Keratinocyte (primary cell): ENCODE results near the gene OR6N2. TPM values are rescaled to one million over a fixed set of nuclear protein-coding genes. Genes with fewer than 3 reads are reported as not detected.

Experiments used
- DNase-seq: peaks from one replicate; pipeline ENCODE4 v3.0.0-alpha.2; 2011; ENCODE audit warnings: low read depth, missing footprints, low spot score
- FAIRE-seq: peaks from 2 replicates; lab custom pipeline; 2011; peaks lifted over from hg19 to GRCh38; lab: Jason Lieb, UNC
- H2AFZ ChIP-seq: 2 replicates; pipeline ENCODE4 v1.6.0; 2012; ENCODE audit warnings: low read length, control low read depth, inconsistent platforms; ENCODE audit not compliant: control insufficient read depth
- H3K27ac ChIP-seq: 2 replicates; pipeline ENCODE4 v1.5.1; 2011; ENCODE audit warnings: low read length; ENCODE audit not compliant: control insufficient read depth, insufficient read depth
- H3K27me3 ChIP-seq: 3 replicates; pipeline ENCODE4 v1.6.0; 2011; ENCODE audit warnings: low read length; ENCODE audit not compliant: control insufficient read depth, insufficient read depth; ENCODE audit errors: extremely low read depth
- H3K36me3 ChIP-seq, 2 experiments: 2 replicates in 1 of 2; 3 replicates in 1 of 2; pipeline ENCODE4 v1.5.1; 2011; ENCODE audit warnings: low read length in 2 of 2, mild to moderate bottlenecking in 1 of 2; ENCODE audit not compliant: control insufficient read depth in 2 of 2, insufficient read depth in 2 of 2; ENCODE audit errors: extremely low read depth in 1 of 2
- H3K4me1 ChIP-seq: 3 replicates; pipeline ENCODE4 v1.5.1; 2011; ENCODE audit warnings: low read length; ENCODE audit not compliant: control insufficient read depth, insufficient read depth; ENCODE audit errors: extremely low read depth
- H3K4me2 ChIP-seq: 3 replicates; pipeline ENCODE4 v1.6.0; 2011; ENCODE audit warnings: low read depth, low read length; ENCODE audit not compliant: control insufficient read depth, insufficient read depth; ENCODE audit errors: extremely low read depth
- H3K4me3 ChIP-seq, 3 experiments: fragments of 200-600 bp in 1 of 3; sonication (generic) in 1 of 3; 2 replicates in 2 of 3; 3 replicates in 1 of 3; pipeline ENCODE4 v1.5.1; 2011 to 2016; ENCODE audit warnings: low read length in 3 of 3, mild to moderate bottlenecking in 3 of 3, control low read depth in 2 of 3, inconsistent platforms in 1 of 3, low read depth in 1 of 3, mixed read lengths in 1 of 3, mixed run types in 1 of 3, moderate library complexity in 1 of 3; ENCODE audit not compliant: control insufficient read depth in 2 of 3, insufficient read depth in 2 of 3; ENCODE audit errors: extremely low read depth in 1 of 3
- H3K79me2 ChIP-seq: 2 replicates; pipeline ENCODE4 v1.6.0; 2012; ENCODE audit warnings: low read length; ENCODE audit not compliant: control insufficient read depth, insufficient read depth
- H3K9ac ChIP-seq: 3 replicates; pipeline ENCODE4 v1.6.0; 2011; ENCODE audit warnings: low read length; ENCODE audit not compliant: control insufficient read depth, insufficient read depth; ENCODE audit errors: extremely low read depth
- H3K9me1 ChIP-seq: 3 replicates; pipeline ENCODE4 v1.6.0; 2011; ENCODE audit warnings: low read length; ENCODE audit not compliant: control insufficient read depth, insufficient read depth; ENCODE audit errors: extremely low read depth
- H3K9me3 ChIP-seq: 2 replicates; pipeline ENCODE4 v1.5.1; 2012; ENCODE audit warnings: low read depth, low read length; ENCODE audit not compliant: control insufficient read depth
- H4K20me1 ChIP-seq: 3 replicates; pipeline ENCODE4 v1.6.0; 2011; ENCODE audit warnings: low read length; ENCODE audit not compliant: control insufficient read depth, insufficient read depth; ENCODE audit errors: extremely low read depth
- CTCF ChIP-seq, 3 experiments: IDR thresholded peaks in 1 of 3; conservative IDR thresholded peaks in 1 of 3; optimal IDR thresholded peaks in 1 of 3; 2 replicates in 2 of 3; 3 replicates in 1 of 3; pipeline versions ENCODE3 to v1.5.1; 2011; ENCODE audit warnings: low read length in 3 of 3, mild to moderate bottlenecking in 3 of 3, moderate library complexity in 2 of 3, control low read depth in 1 of 3, inconsistent platforms in 1 of 3; ENCODE audit not compliant: insufficient read depth in 2 of 3; ENCODE audit errors: extremely low read depth in 1 of 3
- EZH2 ChIP-seq: IDR thresholded peaks from one replicate; pipeline ENCODE4 v1.6.1; 2012; ENCODE audit warnings: inconsistent platforms, mild to moderate bottlenecking, low read length, moderate library complexity
- dilution Hi-C: fragments of 300-500 bp; cut with MboI; formaldehyde crosslinking; loops from one replicate; pipeline ENCODE4 v1.7.0; 2020; ENCODE audit warnings: low sequenced_read_pairs; ENCODE audit not compliant: extremely low pct_ligation_motif_present
- polyA plus RNA-seq, 5 experiments: library from polyadenylated mRNA; depleted of rRNA in 3 of 5; stranded (reverse) in 3 of 5; stranded (forward) in 1 of 5; unstranded in 1 of 5; fragments of >200 nt; gene quantifications; 1 replicate in 1 of 5; 2 replicates in 3 of 5; 3 replicates in 1 of 5; pipeline versions ENCODE4 v1.2.1 to v1.2.3, GENCODE V29; 2011 to 2012; ENCODE audit warnings: missing spikeins in 2 of 5, low read depth in 1 of 5, low replicate concordance in 1 of 5

Gene OR6N2
- polyA plus RNA-seq, 1 donor (not counting 4 experiments of a cell fraction or from before 2014, with no cell fraction given) = not detected

- H3K4me2 ChIP-seq = no peak overlapping the region
- FAIRE-seq = no peak
Observed at GRCh38 chr1:158812336-158812735, 31.3 kb upstream of the OR6N2 start.

GRCh38 chr1:158810311-158810710 is 29.3 kb upstream of the OR6N2 start:
- Histone ChIP-seq H3K9me3 (no peaks in the 10 kb centered on the region), H3K4me1 (no peaks in the 10 kb centered on the region), H3K36me3 (no peaks in the 10 kb centered on the region), H3K9ac (no peak overlapping the region), H3K27ac (no peak overlapping the region), H3K4me2 (no peak overlapping the region), H3K4me3 (no peak overlapping the region), H3K79me2 (no peaks in the 10 kb centered on the region), H4K20me1 (no peaks in the 10 kb centered on the region), H3K27me3 (no peaks in the 10 kb centered on the region), H2AFZ (no peak overlapping the region), H3K9me1 (no peaks in the 10 kb centered on the region)
- FAIRE-seq (no peak), DNase-seq (no peak)
- dilution Hi-C loops = no loop called here
- no peak for TF ChIP-seq EZH2
- no peak for TF ChIP-seq CTCF (optimal IDR thresholded peaks at IDR 0.05 in 1 of 3, IDR thresholded peaks at IDR 0.05 in 1 of 3, conservative IDR thresholded peaks at IDR 0.05 in 1 of 3; ENCODE audit: extremely low read depth in 1 of 3, insufficient read depth in 2 of 3, low read length in 3 of 3)

More at GRCh38 chr1:158812336-158812735, 31.3 kb upstream of the OR6N2 start:
- Histone ChIP-seq H3K4me3 (no peak overlapping the region), H3K9me1 (no peaks in the 10 kb centered on the region), H3K9ac (no peak overlapping the region), H3K36me3 (no peaks in the 10 kb centered on the region), H3K9me3 (no peaks in the 10 kb centered on the region), H3K4me1 (no peaks in the 10 kb centered on the region), H4K20me1 (no peaks in the 10 kb centered on the region), H3K27me3 (no peaks in the 10 kb centered on the region), H3K27ac (no peak overlapping the region), H2AFZ (no peak overlapping the region), H3K79me2 (no peaks in the 10 kb centered on the region)
- dilution Hi-C loops = no loop called here
- TF ChIP-seq EZH2 = no peak
- no peak for DNase-seq

GRCh38 chr1:158809862-158810261 is 28.9 kb upstream of the OR6N2 start:
- no peaks in the 10 kb centered on the region for H3K27me3 ChIP-seq
- no peak overlapping the region for H3K4me2 ChIP-seq
- no peak overlapping the region for H2AFZ ChIP-seq
- no peaks in the 10 kb centered on the region for H3K4me1 ChIP-seq
- dilution Hi-C loops = no loop called here
- no peak for TF ChIP-seq EZH2
- no peak for TF ChIP-seq CTCF (optimal IDR thresholded peaks at IDR 0.05 in 1 of 3, IDR thresholded peaks at IDR 0.05 in 1 of 3, conservative IDR thresholded peaks at IDR 0.05 in 1 of 3; ENCODE audit: extremely low read depth in 1 of 3, insufficient read depth in 2 of 3, low read length in 3 of 3)
- no peaks in the 10 kb centered on the region for H4K20me1 ChIP-seq
- no peaks in the 10 kb centered on the region for H3K79me2 ChIP-seq
- no peak overlapping the region for H3K9ac ChIP-seq
- H3K9me3 ChIP-seq = no peaks in the 10 kb centered on the region
- no peak overlapping the region for H3K27ac ChIP-seq
- DNase-seq (no peak), FAIRE-seq (no peak)
- H3K36me3 ChIP-seq = no peaks in the 10 kb centered on the region
- H3K4me3 ChIP-seq = no peak overlapping the region
- H3K9me1 ChIP-seq = no peaks in the 10 kb centered on the region
